LNCaP clone FGC (cell line): ENCODE measurements around the gene MGAT5B.
"Not testable (repeated sequence)": the region's sequence is repeated elsewhere in the genome, so short reads cannot be mapped to it uniquely, and the experiment has no call there.

ENCODE experiments used
- DNase-seq: peaks from one replicate; pipeline ENCODE4 v3.0.0-alpha.2; 2011; ENCODE audit warnings: low read depth
- H3K4me3 ChIP-seq: 2 replicates; pipeline ENCODE4 v1.5.1; 2011; ENCODE audit warnings: mild to moderate bottlenecking, low read depth, low read length, control low read depth
- CTCF ChIP-seq: IDR thresholded peaks from 2 replicates; pipeline ENCODE4 v1.5.1; 2012; ENCODE audit warnings: mild to moderate bottlenecking; ENCODE audit not compliant: control insufficient read depth, insufficient read depth; ENCODE audit errors: extremely low read depth

Gene MGAT5B

DNA sequence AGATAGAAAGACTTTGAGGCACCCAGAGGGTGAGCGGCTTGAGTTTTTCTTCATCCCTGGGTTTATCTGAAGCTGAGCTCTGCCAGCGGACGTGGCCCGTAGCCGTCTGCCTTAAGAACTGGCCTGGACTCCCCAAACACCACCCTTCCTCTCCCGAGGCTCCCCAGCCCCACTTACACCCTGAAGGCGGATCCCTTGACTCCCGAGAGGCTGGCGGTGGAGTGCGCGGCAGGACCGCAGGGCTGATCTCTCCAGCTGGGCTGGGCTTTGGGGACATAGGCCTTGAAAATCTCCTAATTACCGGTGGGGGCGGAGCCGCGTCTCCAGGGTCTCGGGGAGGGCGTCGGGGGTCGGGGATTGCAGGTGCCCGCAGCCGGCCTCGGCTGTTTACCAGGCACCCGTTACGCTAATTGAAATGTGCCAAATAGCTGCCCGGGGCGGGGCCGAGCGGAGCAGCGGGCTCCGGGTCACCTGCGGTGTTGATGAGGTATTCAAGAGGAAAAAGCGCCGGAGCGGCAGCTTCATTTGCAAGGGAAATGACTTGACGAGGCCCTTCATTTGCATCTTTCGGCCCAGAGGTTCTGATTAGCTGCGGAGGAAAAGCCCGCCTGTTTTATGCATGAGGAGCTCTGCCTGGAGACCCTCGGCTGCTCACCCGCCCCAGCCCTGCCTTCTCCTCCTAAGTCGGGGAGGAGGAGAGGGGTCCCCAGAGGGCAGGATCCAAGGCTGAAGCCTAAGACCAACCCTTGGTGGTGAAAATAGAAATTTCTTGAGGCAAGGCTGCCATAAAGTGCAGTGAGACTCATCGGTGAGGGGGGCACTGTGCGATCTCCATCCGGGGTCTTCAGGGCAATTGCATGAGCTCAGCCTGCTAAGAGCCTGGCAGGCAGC, 100.7 kb downstream of the MGAT5B start:
- no peak for TF ChIP-seq CTCF
- H3K4me3 ChIP-seq: no peak overlapping the region
- no peak for DNase-seq

GRCh38 chr17:76969598-76970172, 101.5 kb downstream of the MGAT5B start:
- H3K4me3 ChIP-seq: no peak overlapping the region
- no peak for TF ChIP-seq CTCF

GRCh38 chr17:76970228-76970627, 102.0 kb downstream of the MGAT5B start:
- H3K4me3 ChIP-seq, DNase-seq: not testable (repeated sequence)

More at GRCh38 chr17:76969598-76970172, 101.5 kb downstream of the MGAT5B start:
- DNase-seq: no peak

DNA sequence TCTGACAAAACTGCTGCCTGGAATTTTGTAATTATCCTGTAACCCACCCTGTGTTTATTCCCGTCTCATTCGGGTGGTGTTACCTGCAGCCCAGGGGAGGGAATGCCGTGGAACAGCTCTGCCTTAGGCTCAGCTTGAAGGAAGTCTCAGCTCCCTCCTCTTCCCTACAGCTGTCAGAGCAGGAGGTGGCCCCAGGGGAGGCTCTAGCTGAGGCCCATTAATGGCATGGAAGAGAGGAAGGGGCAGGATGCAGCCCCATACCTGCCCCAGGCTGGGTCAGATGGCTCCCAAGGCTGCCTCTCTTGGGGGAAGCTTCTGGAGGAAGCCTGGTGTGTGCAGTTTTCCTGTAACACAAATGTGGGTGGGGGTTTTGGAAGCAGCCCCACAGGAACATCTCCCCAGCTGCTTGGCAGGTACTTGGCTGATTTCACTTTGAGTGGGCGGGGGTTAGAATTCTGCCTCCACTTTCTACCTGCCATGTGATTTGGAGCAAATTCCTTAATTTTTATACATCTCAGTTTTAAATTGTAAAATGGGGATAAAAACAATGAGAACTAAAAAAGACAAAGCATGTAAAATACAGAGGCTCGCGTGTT, 103.9 kb downstream of the MGAT5B start:
- no peak for TF ChIP-seq CTCF
- H3K4me3 ChIP-seq: no peak overlapping the region
- no peak for DNase-seq

DNA sequence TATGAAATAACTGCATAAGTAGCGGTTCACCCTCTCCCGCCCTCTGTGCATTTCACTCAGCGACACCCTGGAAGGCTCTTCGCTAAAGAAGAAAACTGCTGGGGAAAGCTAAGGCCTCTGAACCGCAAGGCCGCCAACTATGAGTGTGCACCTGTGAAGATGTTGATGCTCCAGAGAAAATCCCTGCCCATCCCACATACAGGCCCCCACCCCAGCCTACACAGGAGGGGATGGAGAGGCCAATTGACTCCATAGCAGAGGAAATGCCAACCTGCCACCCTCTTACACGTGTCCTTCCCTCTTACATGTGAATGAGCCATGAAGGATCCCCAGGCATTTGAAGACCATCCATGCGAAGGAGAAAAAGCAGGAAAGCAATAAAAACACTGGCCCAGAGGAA, 104.8 kb downstream of the MGAT5B start:
- DNase-seq: no peak
- no peak for TF ChIP-seq CTCF
- no peak overlapping the region for H3K4me3 ChIP-seq

GRCh38 chr17:76974721-76975120, 106.5 kb downstream of the MGAT5B start:
- no peak for TF ChIP-seq CTCF
- H3K4me3 ChIP-seq: no peak overlapping the region
- no peak for DNase-seq

GRCh38 chr17:76978050-76978449, 109.8 kb downstream of the MGAT5B start:
- not testable (repeated sequence) for H3K4me3 ChIP-seq, DNase-seq
